B cell (primary cell): Measurements from ENCODE around the gene CNTN4. TPM values are rescaled to one million over a fixed set of nuclear protein-coding genes. Genes with fewer than 3 reads are reported as not detected.

Source experiments
- ATAC-seq: fragments of 200-7000 bp; cut with Tn5 transposase; one replicate; pipeline ENCODE4 v1.10.0; 2021; ENCODE audit warnings: low read depth, mild to moderate bottlenecking, moderate number of reproducible peaks, moderate library complexity
- CTCF ChIA-PET: fragments of 350-600 bp; sonication (Branson Sonifier 250); formaldehyde crosslinking; loops from one replicate; lab custom pipeline; 2021; ENCODE audit warnings: antibody characterized with exemption, inconsistent platforms; lab: Charles Lee
- POLR2A ChIA-PET: fragments of 350-600 bp; sonication (Branson Sonifier 250); formaldehyde crosslinking; loops from one replicate; lab custom pipeline; 2021; ENCODE audit warnings: antibody characterized with exemption; lab: Charles Lee
- DNase-seq: peaks from one replicate; pipeline ENCODE4 v3.0.0; 2013
- H2AFZ ChIP-seq: 2 replicates; pipeline ENCODE4 v1.6.1; 2012; ENCODE audit warnings: mild to moderate bottlenecking, low read depth, low read length; ENCODE audit not compliant: insufficient read depth, poor library complexity, severe bottlenecking
- H3K27ac ChIP-seq, 2 donors: 1 replicate in 1 of 2; 2 replicates in 1 of 2; pipeline ENCODE4 v1.5.1; 2012 to 2013; ENCODE audit warnings: low read length in 2 of 2, mild to moderate bottlenecking in 2 of 2, moderate library complexity in 1 of 2
- H3K27me3 ChIP-seq, 4 experiments: fragments of 200-600 bp in 1 of 4; sonication (generic) in 1 of 4; replicated peaks in 1 of 4; 1 replicate in 2 of 4; 2 replicates in 2 of 4; pipeline versions ENCODE4 v1.6.1 to v1.7.0; 2013 to 2016; ENCODE audit warnings: low read length in 3 of 4, mild to moderate bottlenecking in 2 of 4, mixed read lengths in 1 of 4, moderate library complexity in 1 of 4; ENCODE audit not compliant: insufficient read depth in 4 of 4, control insufficient read depth in 3 of 4; ENCODE audit errors: control extremely low read depth in 1 of 4
- H3K36me3 ChIP-seq, 2 experiments: replicated peaks in 1 of 2; 1 replicate in 1 of 2; 2 replicates in 1 of 2; pipeline versions ENCODE4 v1.6.1 to v1.7.1; 2013; ENCODE audit warnings: low read length in 1 of 2; ENCODE audit not compliant: insufficient read depth in 2 of 2, control insufficient read depth in 1 of 2; ENCODE audit errors: control extremely low read depth in 1 of 2, extremely low read depth in 1 of 2
- H3K4me1 ChIP-seq, 2 donors: fragments of 200-600 bp in 1 of 2; sonication (generic) in 1 of 2; 1 replicate in 1 of 2; 2 replicates in 1 of 2; pipeline versions ENCODE4 v1.5.1 to v1.6.1; 2013 to 2017; ENCODE audit warnings: low read length in 2 of 2; ENCODE audit not compliant: control insufficient read depth in 2 of 2, insufficient read depth in 2 of 2
- H3K4me2 ChIP-seq: replicated peaks from 2 replicates; pipeline ENCODE3; 2012; ENCODE audit warnings: mild to moderate bottlenecking, low read depth, low read length; ENCODE audit not compliant: poor library complexity, severe bottlenecking
- H3K4me3 ChIP-seq, 5 experiments: fragments of 200-600 bp in 1 of 5; sonication (generic) in 1 of 5; 1 replicate in 3 of 5; 2 replicates in 2 of 5; pipeline versions ENCODE4 v1.5.1 to v1.7.0; 2011 to 2016; ENCODE audit warnings: low read length in 4 of 5, mild to moderate bottlenecking in 4 of 5, low read depth in 2 of 5, control low read depth in 1 of 5, moderate library complexity in 1 of 5; ENCODE audit not compliant: insufficient read depth in 1 of 5; ENCODE audit errors: control extremely low read depth in 1 of 5, extremely low read depth in 1 of 5
- H3K79me2 ChIP-seq: fragments of 200-600 bp; sonication (generic); one replicate; pipeline ENCODE4 v1.6.0; 2016; ENCODE audit warnings: low read length; ENCODE audit not compliant: control insufficient read depth, insufficient read depth
- H3K9ac ChIP-seq: fragments of 200-600 bp; sonication (generic); 2 replicates; pipeline ENCODE4 v1.6.1; 2017; ENCODE audit warnings: mild to moderate bottlenecking, low read length, moderate library complexity
- H3K9me3 ChIP-seq, 3 donors: one replicate each; pipeline versions ENCODE4 v1.6.1 to v1.7.1; 2013; ENCODE audit warnings: low read length in 2 of 3; ENCODE audit not compliant: control insufficient read depth in 2 of 3, insufficient read depth in 1 of 3; ENCODE audit errors: control extremely low read depth in 1 of 3
- H4K20me1 ChIP-seq: 2 replicates; pipeline ENCODE4 v1.6.0; 2012; ENCODE audit warnings: mild to moderate bottlenecking, low read length; ENCODE audit not compliant: insufficient read depth, control insufficient read depth, poor library complexity, severe bottlenecking
- H3K27ac Mint-ChIP-seq: one replicate; pipeline ENCODE4 v1.8.0; 2021; ENCODE audit warnings: mixed read lengths
- H3K27me3 Mint-ChIP-seq: one replicate; pipeline ENCODE4 v1.8.0; 2021; ENCODE audit warnings: mixed read lengths
- H3K4me1 Mint-ChIP-seq: one replicate; pipeline ENCODE4 v1.8.0; 2021; ENCODE audit warnings: mixed read lengths
- H3K4me3 Mint-ChIP-seq: one replicate; pipeline ENCODE4 v1.8.0; 2021; ENCODE audit warnings: mixed read lengths
- H3K9me3 Mint-ChIP-seq: one replicate; pipeline ENCODE4 v1.8.0; 2022; ENCODE audit warnings: mixed read lengths; ENCODE audit not compliant: insufficient read depth
- EZH2 ChIP-seq: IDR thresholded peaks from 2 replicates; pipeline ENCODE4 v1.6.1; 2012; ENCODE audit warnings: borderline replicate concordance, low read depth, mild to moderate bottlenecking, moderate library complexity, low read length; ENCODE audit not compliant: insufficient read depth, poor library complexity, severe bottlenecking
- WGBS: methylation state at CpG from one replicate; pipeline ENCODE4 v1.1.5; 2013; ENCODE audit warnings: missing lambda C conversion rate; ENCODE audit not compliant: insufficient coverage; 5-methylcytosine and 5-hydroxymethylcytosine counted together
- intact Hi-C: fragments of 100-400 bp; cut with micrococcal nuclease; formaldehyde crosslinking; loops from one replicate; pipeline ENCODE4 v1.10.0; 2022
- polyA plus RNA-seq: library from polyadenylated mRNA; depleted of rRNA; stranded (reverse); fragments of >200 nt; gene quantifications from 2 replicates; pipeline ENCODE4 v1.2.3, GENCODE V29; 2012
- total RNA-seq, 2 donors: library from RNA; stranded (reverse); fragments of 120-200 nt in 1 of 2; gene quantifications; 1 replicate in 1 of 2; 2 replicates in 1 of 2; pipeline versions ENCODE4 v1.2.3 to v1.2.4, GENCODE V29; 2013 to 2022
- TF ChIP-seq, protein P1 (sequence below): fragments of 200-600 bp; IDR thresholded peaks from one replicate; pipeline ENCODE4 v1.8.0; 2022; ENCODE audit warnings: antibody characterized with exemption, mild to moderate bottlenecking

CNTN4 gene
- total and polyA plus RNA-seq, 2 donors (not counting 1 experiment from before 2014, with no cell fraction given), result 0.05 TPM; not detected in 1

- no peak overlapping the region for H3K4me3 Mint-ChIP-seq
- ChIA-PET CTCF (no interaction called here), POLR2A (no interaction called here)
- Histone ChIP-seq H3K27me3 (peaks cover 0 to 2% (median 0%) of the 10 kb centered on the region in 4 experiments), H3K9ac (no peak overlapping the region), H3K9me3 (no peaks in the 10 kb centered on the region), H3K27ac (no peak overlapping the region), H3K79me2 (no peaks in the 10 kb centered on the region), H3K4me3 (no peak overlapping the region), H3K4me1 (no peaks in the 10 kb centered on the region), H3K36me3 (no peaks in the 10 kb centered on the region), H4K20me1 (no peaks in the 10 kb centered on the region), H3K4me2 (no peak overlapping the region), H2AFZ (no peak overlapping the region)
- TF ChIP-seq EZH2, result no peak
- TF ChIP-seq, protein P1, sequence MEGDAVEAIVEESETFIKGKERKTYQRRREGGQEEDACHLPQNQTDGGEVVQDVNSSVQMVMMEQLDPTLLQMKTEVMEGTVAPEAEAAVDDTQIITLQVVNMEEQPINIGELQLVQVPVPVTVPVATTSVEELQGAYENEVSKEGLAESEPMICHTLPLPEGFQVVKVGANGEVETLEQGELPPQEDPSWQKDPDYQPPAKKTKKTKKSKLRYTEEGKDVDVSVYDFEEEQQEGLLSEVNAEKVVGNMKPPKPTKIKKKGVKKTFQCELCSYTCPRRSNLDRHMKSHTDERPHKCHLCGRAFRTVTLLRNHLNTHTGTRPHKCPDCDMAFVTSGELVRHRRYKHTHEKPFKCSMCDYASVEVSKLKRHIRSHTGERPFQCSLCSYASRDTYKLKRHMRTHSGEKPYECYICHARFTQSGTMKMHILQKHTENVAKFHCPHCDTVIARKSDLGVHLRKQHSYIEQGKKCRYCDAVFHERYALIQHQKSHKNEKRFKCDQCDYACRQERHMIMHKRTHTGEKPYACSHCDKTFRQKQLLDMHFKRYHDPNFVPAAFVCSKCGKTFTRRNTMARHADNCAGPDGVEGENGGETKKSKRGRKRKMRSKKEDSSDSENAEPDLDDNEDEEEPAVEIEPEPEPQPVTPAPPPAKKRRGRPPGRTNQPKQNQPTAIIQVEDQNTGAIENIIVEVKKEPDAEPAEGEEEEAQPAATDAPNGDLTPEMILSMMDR, result no peak
- 89% methylated on average over 3 of the region's 4 CpGs for WGBS
- H3K4me1 Mint-ChIP-seq, result no peaks in the 10 kb centered on the region
- DNase-seq (no peak), ATAC-seq (no peak)
- H3K27ac Mint-ChIP-seq, result no peak overlapping the region
- H3K27me3 Mint-ChIP-seq, result peaks cover 6% of the 10 kb centered on the region
- intact Hi-C loops, result no loop called here
- H3K9me3 Mint-ChIP-seq, result no peaks in the 10 kb centered on the region
Observed at GRCh38 chr3:3053974-3054373, 955.3 kb downstream of the CNTN4 start.

GRCh38 chr3:3059645-3060044 is 961.0 kb downstream of the CNTN4 start:
- Histone ChIP-seq H3K4me1 (no peaks in the 10 kb centered on the region), H3K9ac (no peak overlapping the region), H3K27ac (no peak overlapping the region), H3K27me3 (peaks cover 0 to 5% (median 0%) of the 10 kb centered on the region in 4 experiments), H4K20me1 (no peaks in the 10 kb centered on the region), H3K4me3 (no peak overlapping the region), H2AFZ (no peak overlapping the region), H3K79me2 (no peaks in the 10 kb centered on the region), H3K9me3 (no peaks in the 10 kb centered on the region), H3K4me2 (no peak overlapping the region), H3K36me3 (no peaks in the 10 kb centered on the region)
- Mint-ChIP-seq H3K27ac (no peak overlapping the region), H3K4me1 (no peaks in the 10 kb centered on the region), H3K4me3 (no peak overlapping the region), H3K27me3 (peaks cover 6% of the 10 kb centered on the region), H3K9me3 (no peaks in the 10 kb centered on the region)
- POLR2A ChIA-PET, result no interaction called here
- TF ChIP-seq, protein P1, result no peak
- no peak for TF ChIP-seq EZH2
- 56% methylated on average over 1 of the region's 1 CpG for WGBS
- intact Hi-C loops, result no loop called here
- ATAC-seq (no peak), DNase-seq (no peak)
- CTCF ChIA-PET, result interaction anchor here (0.6 kb wide), 1 partner anchor 477 kb away, joined by 3 read pairs; no protein-coding TSS in a partner anchor
